ENCODE results near the gene PRDM16. TPM values are rescaled to one million over a fixed set of nuclear protein-coding genes. Genes with fewer than 3 reads are reported as not detected.

PRDM16 gene
- total and polyA plus RNA-seq, 2 of the 8 experiments (the other 6 are each of a cell fraction or from before 2014, with no cell fraction given): 0.39 to 0.43 TPM

- H3K23me2 ChIP-seq (ENCODE audit: low read depth, low read length): no peaks in the 10 kb centered on the region; the same call in 1 of the 2 replicates
- no peaks in the 10 kb centered on the region for H3K79me2 ChIP-seq (ENCODE audit: control insufficient read depth in 1 of 2, insufficient read depth in 2 of 2, low read length in 2 of 2)
- H3K18ac ChIP-seq (ENCODE audit: extremely low read depth, low read length): no peak overlapping the region
- H4K8ac ChIP-seq (ENCODE audit: extremely low read depth, insufficient read depth, low read length): no peak overlapping the region
- no peak overlapping the region for H3K56ac ChIP-seq (replicated peaks; ENCODE audit: insufficient read length, low read depth, low read length)
- H3K36me3 ChIP-seq (ENCODE audit: control insufficient read depth in 2 of 4, insufficient read depth in 4 of 4, low read length in 3 of 4): no peaks in the 10 kb centered on the region
- no peaks in the 10 kb centered on the region for H3K79me1 ChIP-seq (ENCODE audit: low read depth, low read length)
- 88% methylated on average over 28 of the region's 29 CpGs; no CpG with 5 or more reads in 1 of the 2 experiments for WGBS, 2 experiments (ENCODE audit: extremely low coverage in 1 of 2, insufficient coverage in 1 of 2, insufficient read length in 1 of 2, insufficient replicate concordance in 2 of 2, low coverage in 1 of 2, low lambda C conversion rate in 2 of 2, missing lambda C conversion rate in 1 of 2)
- no peak overlapping the region for H2BK15ac ChIP-seq (ENCODE audit: low read length)
- no peak overlapping the region for H4K5ac ChIP-seq (ENCODE audit: insufficient read length, low read depth, low read length)
- no peak for FAIRE-seq
- no peak overlapping the region for H2AK5ac ChIP-seq (ENCODE audit: low read depth, low read length)
- no peak overlapping the region for H2BK20ac ChIP-seq (ENCODE audit: low read length)
- no peaks in the 10 kb centered on the region; a peak in 1 of 7 replicates for H3K27me3 ChIP-seq (replicated peaks in 1 of 4; ENCODE audit: control insufficient read depth in 3 of 4, extremely low read depth in 1 of 4, insufficient read depth in 3 of 4, low read length in 3 of 4)
- H3K23ac ChIP-seq (ENCODE audit: insufficient read length): no peak overlapping the region
- no peak overlapping the region for H3K4me2 ChIP-seq (ENCODE audit: insufficient read depth in 1 of 2, low read depth in 2 of 2, low read length in 2 of 2)
- H3K9me3 ChIP-seq (ENCODE audit: insufficient read depth in 2 of 2, low read depth in 1 of 2, low read length in 1 of 2): no peaks in the 10 kb centered on the region; a peak in 1 of 4 replicates
- no peak overlapping the region for H2BK5ac ChIP-seq (ENCODE audit: low read depth, low read length)
- H3K9ac ChIP-seq (replicated peaks in 1 of 4; ENCODE audit: extremely low read depth in 1 of 4, low read depth in 3 of 4, low read length in 3 of 4): no peak overlapping the region
- H3K4me3 ChIP-seq (ENCODE audit: extremely low read depth in 1 of 4, insufficient read depth in 2 of 4, low read depth in 3 of 4, low read length in 4 of 4): no peak overlapping the region
- no peak overlapping the region for H2AFZ ChIP-seq (ENCODE audit: low read length)
- no peak overlapping the region for H4K91ac ChIP-seq (replicated peaks; ENCODE audit: insufficient read length, low read length)
- no peak overlapping the region for H3K14ac ChIP-seq (ENCODE audit: insufficient read length)
- no peak overlapping the region for H3K4ac ChIP-seq (replicated peaks; ENCODE audit: insufficient read length, low read depth, low read length)
- H4K20me1 ChIP-seq (replicated peaks in 1 of 2; ENCODE audit: control insufficient read depth in 1 of 2, insufficient read depth in 2 of 2, low read length in 2 of 2): peaks cover 0 to 2% of the 10 kb centered on the region in 2 experiments
- no peak overlapping the region for H2BK12ac ChIP-seq (ENCODE audit: low read depth, low read length)
- no peak overlapping the region for H3K27ac ChIP-seq (ENCODE audit: low read depth, low read length)
- DNase-seq (ENCODE audit: low read depth in 1 of 2, low spot score in 2 of 2): no peak
- CTCF ChIA-PET (ENCODE audit: partially characterized antibody): interaction anchor here (1.0 kb wide), 1 partner anchor 11 kb away, joined by 3 read pairs; no protein-coding TSS in a partner anchor
- POLR2A ChIA-PET (ENCODE audit: partially characterized antibody): no interaction called here
- no peaks in the 10 kb centered on the region for H3K4me1 ChIP-seq (replicated peaks in 1 of 4; ENCODE audit: control insufficient read depth in 3 of 4, insufficient read depth in 4 of 4, low read length in 3 of 4)
- no peak overlapping the region for H2BK120ac ChIP-seq (replicated peaks; ENCODE audit: low read depth, low read length)
- TF ChIP-seq CREB1 (IDR thresholded peaks at IDR 0.05): no peak
- no peak for TF ChIP-seq GTF2F1 (IDR thresholded peaks at IDR 0.05; ENCODE audit: borderline replicate concordance, low read depth, low read length)
- no peak for TF ChIP-seq BACH1 (IDR thresholded peaks at IDR 0.05; ENCODE audit: low read length)
- no peak for TF ChIP-seq EZH2 (IDR thresholded peaks at IDR 0.05; ENCODE audit: low read depth, low read length, severe bottlenecking)
- no peak for TF ChIP-seq BRCA1 (IDR thresholded peaks at IDR 0.05; ENCODE audit: low read depth, low read length)
- TF ChIP-seq TAF7 (optimal IDR thresholded peaks at IDR 0.05; ENCODE audit: borderline replicate concordance, low read depth, low read length): no peak
- TF ChIP-seq NRF1 (IDR thresholded peaks at IDR 0.05; ENCODE audit: low read depth, low read length): no peak
- TF ChIP-seq E2F6 (IDR thresholded peaks at IDR 0.05): no peak
- no peak for TF ChIP-seq YY1 (IDR thresholded peaks at IDR 0.05; ENCODE audit: low read depth, low read length)
- no peak for TF ChIP-seq KDM4A (IDR thresholded peaks at IDR 0.05; ENCODE audit: low read depth, low read length, severe bottlenecking)
- TF ChIP-seq SIX5 (IDR thresholded peaks at IDR 0.05; ENCODE audit: low read depth, low read length): no peak
- TF ChIP-seq NANOG (IDR thresholded peaks at IDR 0.05; ENCODE audit: insufficient read depth, low read depth, low read length, poor library complexity, severe bottlenecking): no peak
- TF ChIP-seq POLR2AphosphoS5 (IDR thresholded peaks at IDR 0.05; ENCODE audit: low read depth, low read length): no peak
Observed at GRCh38 chr1:3272321-3273045, 203.5 kb downstream of the PRDM16 start.

Data from H1 (cell line).